PC-9 (cell line): ENCODE results near the gene LYPD6B.

ENCODE experiments used
- EZH2 ChIP-seq: fragments of 200-600 bp; sonication (generic); IDR thresholded peaks from 2 replicates; pipeline ENCODE4 v1.8.0; 2017; ENCODE audit warnings: antibody characterized with exemption, low read depth
- TF ChIP-seq, protein P1 (sequence below): fragments of 200-600 bp; sonication (generic); conservative IDR thresholded peaks from 2 replicates; pipeline ENCODE4 v1.6.1; 2017; ENCODE audit warnings: mixed run types, antibody characterized with exemption, mild to moderate bottlenecking, moderate library complexity

DNA sequence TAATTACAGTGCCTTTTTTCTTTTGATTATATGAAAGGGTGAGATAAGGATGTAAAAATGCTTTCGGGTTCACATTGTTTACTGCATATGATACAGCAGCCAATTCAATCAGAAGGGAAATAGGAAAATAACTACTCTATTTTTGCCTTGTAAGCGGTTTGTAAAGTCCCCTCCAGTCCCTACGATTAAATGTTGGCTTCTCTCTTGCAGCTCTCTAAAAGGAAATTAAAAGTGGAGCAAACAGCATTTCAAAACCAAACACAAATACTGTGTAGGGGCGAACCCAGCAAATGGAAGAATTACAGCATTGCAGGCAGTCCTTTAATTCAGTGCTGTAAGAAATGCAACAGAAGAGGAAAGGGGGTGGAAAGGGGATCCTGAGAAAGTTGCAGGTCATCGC lies 18.9 kb downstream of the LYPD6B start:
- TF ChIP-seq, protein P1, sequence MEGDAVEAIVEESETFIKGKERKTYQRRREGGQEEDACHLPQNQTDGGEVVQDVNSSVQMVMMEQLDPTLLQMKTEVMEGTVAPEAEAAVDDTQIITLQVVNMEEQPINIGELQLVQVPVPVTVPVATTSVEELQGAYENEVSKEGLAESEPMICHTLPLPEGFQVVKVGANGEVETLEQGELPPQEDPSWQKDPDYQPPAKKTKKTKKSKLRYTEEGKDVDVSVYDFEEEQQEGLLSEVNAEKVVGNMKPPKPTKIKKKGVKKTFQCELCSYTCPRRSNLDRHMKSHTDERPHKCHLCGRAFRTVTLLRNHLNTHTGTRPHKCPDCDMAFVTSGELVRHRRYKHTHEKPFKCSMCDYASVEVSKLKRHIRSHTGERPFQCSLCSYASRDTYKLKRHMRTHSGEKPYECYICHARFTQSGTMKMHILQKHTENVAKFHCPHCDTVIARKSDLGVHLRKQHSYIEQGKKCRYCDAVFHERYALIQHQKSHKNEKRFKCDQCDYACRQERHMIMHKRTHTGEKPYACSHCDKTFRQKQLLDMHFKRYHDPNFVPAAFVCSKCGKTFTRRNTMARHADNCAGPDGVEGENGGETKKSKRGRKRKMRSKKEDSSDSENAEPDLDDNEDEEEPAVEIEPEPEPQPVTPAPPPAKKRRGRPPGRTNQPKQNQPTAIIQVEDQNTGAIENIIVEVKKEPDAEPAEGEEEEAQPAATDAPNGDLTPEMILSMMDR: no peak
- no peak for TF ChIP-seq EZH2
